ENCODE results near the gene RPRM.
A peak's percentile ranks its signal among the peaks of the same experiment; 100 is the strongest.

RPRM gene

DNA sequence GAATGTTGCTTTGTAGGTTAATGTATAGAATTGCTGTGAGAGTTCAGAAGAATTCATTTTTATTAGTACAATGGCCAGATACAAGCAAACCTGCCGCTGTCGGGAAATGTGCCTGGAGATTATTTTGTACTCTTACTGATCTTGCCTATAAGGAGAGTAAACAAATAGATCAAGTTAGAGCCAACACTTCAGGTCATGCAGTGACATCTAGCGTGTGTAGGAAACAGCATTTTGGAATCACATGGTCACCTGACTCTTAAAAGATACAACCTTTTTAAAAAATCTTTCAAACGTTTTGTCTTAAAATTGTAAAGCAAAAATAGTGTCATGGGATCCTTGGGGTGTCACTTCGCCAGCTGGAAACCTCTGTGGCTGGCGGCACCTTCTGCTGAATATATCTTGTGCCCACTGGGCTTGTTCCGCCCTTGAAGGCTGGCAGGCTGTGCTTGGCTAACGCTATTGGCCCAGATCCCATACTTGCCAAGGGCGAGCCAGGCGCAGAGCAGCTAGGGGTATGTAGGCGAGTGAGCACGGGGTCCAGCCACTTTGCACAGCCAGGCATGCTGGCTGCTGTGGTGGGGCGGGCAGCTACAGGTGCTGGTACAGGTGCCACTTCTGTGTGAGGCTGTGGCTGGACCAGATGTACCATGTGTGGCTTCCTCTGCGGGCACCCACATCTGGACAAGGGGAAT, 19.5 kb upstream of the RPRM start:
- no peak overlapping the region for H3K4me3 ChIP-seq (ENCODE audit: low read depth, low read length)
- peak; percentile 71 for DNase-seq (ENCODE audit: low read depth)
- TF ChIP-seq, protein P1, sequence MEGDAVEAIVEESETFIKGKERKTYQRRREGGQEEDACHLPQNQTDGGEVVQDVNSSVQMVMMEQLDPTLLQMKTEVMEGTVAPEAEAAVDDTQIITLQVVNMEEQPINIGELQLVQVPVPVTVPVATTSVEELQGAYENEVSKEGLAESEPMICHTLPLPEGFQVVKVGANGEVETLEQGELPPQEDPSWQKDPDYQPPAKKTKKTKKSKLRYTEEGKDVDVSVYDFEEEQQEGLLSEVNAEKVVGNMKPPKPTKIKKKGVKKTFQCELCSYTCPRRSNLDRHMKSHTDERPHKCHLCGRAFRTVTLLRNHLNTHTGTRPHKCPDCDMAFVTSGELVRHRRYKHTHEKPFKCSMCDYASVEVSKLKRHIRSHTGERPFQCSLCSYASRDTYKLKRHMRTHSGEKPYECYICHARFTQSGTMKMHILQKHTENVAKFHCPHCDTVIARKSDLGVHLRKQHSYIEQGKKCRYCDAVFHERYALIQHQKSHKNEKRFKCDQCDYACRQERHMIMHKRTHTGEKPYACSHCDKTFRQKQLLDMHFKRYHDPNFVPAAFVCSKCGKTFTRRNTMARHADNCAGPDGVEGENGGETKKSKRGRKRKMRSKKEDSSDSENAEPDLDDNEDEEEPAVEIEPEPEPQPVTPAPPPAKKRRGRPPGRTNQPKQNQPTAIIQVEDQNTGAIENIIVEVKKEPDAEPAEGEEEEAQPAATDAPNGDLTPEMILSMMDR (IDR thresholded peaks at IDR 0.05; ENCODE audit: control insufficient read depth, extremely low read depth, insufficient read depth) = peak; percentile 71

DNA sequence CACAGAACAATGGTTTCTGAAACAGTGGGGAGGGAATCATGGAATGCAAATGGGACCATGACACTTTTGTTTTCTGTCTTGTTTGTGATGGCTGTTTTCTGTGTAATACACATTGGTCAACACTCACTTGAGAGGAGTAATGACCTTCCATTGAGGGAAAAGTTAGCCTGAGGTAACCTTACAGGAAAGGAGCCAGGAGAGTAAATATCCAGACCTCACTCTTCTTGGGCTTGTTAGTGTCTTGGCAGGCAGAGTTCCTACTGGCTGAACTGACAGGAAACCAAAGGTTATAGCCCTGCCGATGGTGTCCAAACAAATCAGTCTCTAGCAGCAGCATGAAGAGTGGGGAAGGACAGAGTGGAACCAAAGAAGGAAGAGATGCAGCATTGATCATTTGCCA, 17.2 kb upstream of the RPRM start:
- TF ChIP-seq, protein P1 (IDR thresholded peaks at IDR 0.05; ENCODE audit: control insufficient read depth, extremely low read depth, insufficient read depth) = no peak
- DNase-seq (ENCODE audit: low read depth) = peak; percentile 85
- H3K4me3 ChIP-seq (ENCODE audit: low read depth, low read length) = no peak overlapping the region

DNA sequence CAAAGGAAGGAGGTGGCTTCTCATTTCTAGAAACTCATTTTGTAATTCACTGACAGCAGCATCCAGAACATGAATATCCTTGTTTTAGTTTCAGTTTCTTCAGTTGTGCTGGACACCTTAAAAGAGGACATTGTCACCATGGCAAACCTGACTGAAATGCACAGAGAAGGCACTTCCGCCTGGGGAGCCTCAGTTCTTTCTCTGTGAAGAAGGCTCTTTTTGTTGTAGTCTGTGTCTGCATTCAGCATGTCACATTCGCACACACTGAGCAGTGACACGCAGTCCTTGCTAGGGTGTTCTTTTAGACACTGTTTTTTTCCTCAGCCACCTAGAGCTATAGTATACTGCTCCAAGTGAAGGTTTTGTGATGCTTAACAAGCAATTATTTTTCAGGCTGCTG, 9.5 kb upstream of the RPRM start:
- no peak overlapping the region for H3K4me3 ChIP-seq (ENCODE audit: low read depth, low read length)
- no peak for DNase-seq (ENCODE audit: low read depth)
- TF ChIP-seq, protein P1 (IDR thresholded peaks at IDR 0.05; ENCODE audit: control insufficient read depth, extremely low read depth, insufficient read depth) = no peak

DNA sequence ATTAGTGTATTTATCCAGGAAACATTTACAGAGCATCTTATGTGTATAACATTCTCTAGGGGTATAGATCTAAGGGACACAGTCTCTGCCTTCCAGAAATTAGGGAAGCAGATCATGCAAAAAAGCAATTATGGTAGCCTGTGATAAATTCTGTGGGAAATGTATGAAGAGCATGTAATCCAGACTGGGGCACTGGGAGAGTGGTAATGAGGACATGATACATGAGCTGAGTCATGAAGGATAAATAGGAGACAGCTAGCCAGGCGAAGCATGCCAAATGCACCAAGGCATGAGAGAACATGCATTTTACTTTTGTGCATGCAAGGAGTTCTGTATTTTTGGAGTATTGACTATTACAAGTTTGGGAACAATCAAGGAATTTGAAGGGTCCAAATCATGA, 8.9 kb upstream of the RPRM start:
- no peak for DNase-seq (ENCODE audit: low read depth)
- TF ChIP-seq, protein P1 (IDR thresholded peaks at IDR 0.05; ENCODE audit: control insufficient read depth, extremely low read depth, insufficient read depth) = no peak
- no peak overlapping the region for H3K4me3 ChIP-seq (ENCODE audit: low read depth, low read length)

DNA sequence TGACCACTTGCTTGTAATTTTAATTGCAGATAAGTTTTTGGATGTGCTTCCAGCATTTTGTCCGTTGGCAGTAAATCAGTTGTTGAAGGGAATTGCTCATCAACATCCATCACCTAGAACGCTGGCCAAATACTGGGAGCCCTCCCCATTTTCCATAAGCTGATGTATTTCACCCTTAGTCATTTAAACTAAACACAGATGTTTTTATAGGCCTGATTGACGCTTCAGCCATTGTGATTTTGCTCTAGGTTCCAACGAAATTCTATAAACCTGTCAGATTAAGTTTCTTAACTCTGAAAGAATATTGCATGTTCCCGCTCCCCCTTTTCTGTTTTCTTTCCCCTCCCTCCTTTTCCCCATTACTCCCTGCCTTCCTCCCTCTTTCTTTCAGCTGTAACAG, 1.0 kb upstream of the RPRM start:
- H3K4me3 ChIP-seq (ENCODE audit: low read depth, low read length) = no peak overlapping the region
- TF ChIP-seq, protein P1 (IDR thresholded peaks at IDR 0.05; ENCODE audit: control insufficient read depth, extremely low read depth, insufficient read depth) = no peak
- no peak for DNase-seq (ENCODE audit: low read depth)

DNA sequence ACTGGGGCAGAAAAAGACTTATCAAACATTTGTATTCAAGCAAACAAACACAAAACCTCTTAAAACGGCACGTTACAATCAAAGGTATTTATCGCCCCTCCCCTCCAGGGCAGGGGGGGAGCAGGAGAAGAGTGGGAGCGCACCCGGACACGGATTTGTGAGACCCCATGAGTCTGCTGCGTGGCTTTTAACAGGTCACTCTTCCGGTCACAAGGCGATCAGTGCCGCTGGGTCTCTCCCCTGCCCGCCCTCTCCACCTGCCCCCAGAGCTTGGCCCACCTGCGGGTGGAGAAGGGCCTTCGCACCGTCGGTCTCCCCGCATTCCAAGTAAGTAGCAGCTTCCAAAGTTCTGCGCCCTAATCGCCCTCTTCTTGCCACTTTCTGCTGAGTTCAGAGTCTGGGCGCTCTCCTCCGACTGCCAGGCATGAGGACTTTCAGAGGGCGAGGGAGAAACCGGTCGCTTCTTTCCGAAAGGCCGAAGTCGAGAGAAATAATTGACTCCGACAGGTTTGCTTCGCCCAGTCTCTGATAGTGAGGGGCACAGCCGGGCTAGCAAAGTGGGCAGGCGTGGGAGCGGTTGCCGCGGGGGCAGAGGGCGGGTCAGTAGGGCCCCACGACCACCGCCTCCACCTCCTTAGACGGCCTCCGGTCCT, 800 bp downstream of the RPRM start:
- TF ChIP-seq, protein P1 (IDR thresholded peaks at IDR 0.05; ENCODE audit: control insufficient read depth, extremely low read depth, insufficient read depth) = no peak
- no peak for DNase-seq (ENCODE audit: low read depth)
- no peak overlapping the region for H3K4me3 ChIP-seq (ENCODE audit: low read depth, low read length)
